DND-41 (cell line): ENCODE data around the gene RCBTB2.

ENCODE experiments used
- ATAC-seq: fragments of 200-7000 bp; cut with Tn5 transposase; 3 replicates; pipeline ENCODE4 v1.9.1; 2021; ENCODE audit warnings: low read depth; ENCODE audit not compliant: insufficient read depth
- DNase-seq: peaks from one replicate; pipeline ENCODE4 v3.0.0-alpha.2; 2020
- H2AFZ ChIP-seq: 2 replicates; pipeline ENCODE4 v1.6.0; 2012; ENCODE audit warnings: low read depth, low read length
- H3K27ac ChIP-seq: 2 replicates; pipeline ENCODE4 v1.5.1; 2012; ENCODE audit warnings: low read length, inconsistent platforms
- H3K27me3 ChIP-seq: fragments of 200-600 bp; sonication (generic); 2 replicates; pipeline ENCODE4 v1.6.0; 2012; ENCODE audit warnings: low read length, mild to moderate bottlenecking, inconsistent platforms; ENCODE audit not compliant: insufficient read depth, poor library complexity
- H3K36me3 ChIP-seq: 2 replicates; pipeline ENCODE4 v1.5.1; 2012; ENCODE audit warnings: low read length, inconsistent platforms; ENCODE audit not compliant: insufficient read depth
- H3K4me1 ChIP-seq: 2 replicates; pipeline ENCODE4 v1.5.1; 2012; ENCODE audit warnings: mild to moderate bottlenecking, low read length; ENCODE audit not compliant: insufficient read depth
- H3K4me2 ChIP-seq: 2 replicates; pipeline ENCODE4 v1.6.0; 2012; ENCODE audit warnings: mild to moderate bottlenecking, moderate library complexity, low read length, inconsistent platforms; ENCODE audit not compliant: insufficient read depth
- H3K4me3 ChIP-seq, 2 experiments: fragments of 200-600 bp in 1 of 2; shearing (Covaris generic) in 1 of 2; 2 replicates each; pipeline ENCODE4 v1.5.1; 2012 to 2016; ENCODE audit warnings: inconsistent platforms in 2 of 2, low read length in 2 of 2, mild to moderate bottlenecking in 2 of 2, low read depth in 1 of 2, moderate library complexity in 1 of 2
- H3K79me2 ChIP-seq: 2 replicates; pipeline ENCODE4 v1.6.0; 2012; ENCODE audit warnings: low read length, inconsistent platforms; ENCODE audit not compliant: insufficient read depth
- H3K9ac ChIP-seq: 2 replicates; pipeline ENCODE4 v1.6.0; 2012; ENCODE audit warnings: low read depth, mild to moderate bottlenecking, inconsistent platforms, low read length, moderate library complexity
- H3K9me3 ChIP-seq: 2 replicates; pipeline ENCODE4 v1.5.1; 2012; ENCODE audit warnings: low read length, moderate library complexity, mild to moderate bottlenecking, inconsistent platforms; ENCODE audit not compliant: insufficient read depth, severe bottlenecking
- H4K20me1 ChIP-seq: 2 replicates; pipeline ENCODE4 v1.6.0; 2012; ENCODE audit warnings: low read length; ENCODE audit not compliant: insufficient read depth
- EZH2 ChIP-seq: IDR thresholded peaks from 3 replicates; pipeline ENCODE4 v1.6.1; 2012; ENCODE audit warnings: borderline replicate concordance, low read depth, mild to moderate bottlenecking, moderate library complexity, low read length, inconsistent platforms; ENCODE audit not compliant: severe bottlenecking
- TF ChIP-seq, protein P1 (sequence below): IDR thresholded peaks from 2 replicates; pipeline ENCODE4 v1.5.1; 2012; ENCODE audit warnings: borderline replicate concordance, low read length, moderate library complexity, mild to moderate bottlenecking; ENCODE audit not compliant: poor library complexity, severe bottlenecking; ENCODE audit errors: extremely low read depth

RCBTB2 gene

DNA sequence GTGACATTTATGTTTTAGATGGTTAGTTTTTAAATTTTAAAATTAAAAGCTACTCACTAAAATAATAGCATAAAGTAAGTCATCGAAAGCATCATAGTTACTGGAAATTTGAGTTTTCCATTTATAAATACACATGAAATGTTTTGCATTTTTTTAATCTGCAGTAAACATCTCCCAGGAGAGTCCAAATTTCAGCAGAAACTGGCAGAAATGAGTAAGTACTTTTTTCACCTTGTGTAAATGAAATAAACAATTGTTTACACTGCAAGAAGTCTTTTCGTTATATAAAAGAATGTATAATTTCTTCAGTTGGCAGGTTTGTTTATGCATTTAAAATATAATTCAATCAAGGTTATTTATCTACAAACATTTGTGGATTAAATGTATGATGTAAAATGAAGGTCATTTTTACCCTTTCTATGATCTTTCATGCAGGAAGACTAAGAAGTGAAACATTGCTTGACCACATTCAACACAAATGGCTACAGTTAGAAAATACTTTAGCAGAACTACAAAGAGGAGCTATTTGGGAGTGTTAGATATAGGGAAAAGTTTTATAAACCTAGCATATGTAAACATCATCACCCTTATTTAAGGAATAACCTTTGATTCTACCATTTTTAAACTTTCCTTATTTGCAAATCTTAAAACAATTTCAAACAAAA, 55.6 kb downstream of the RCBTB2 start:
- H3K9me3 ChIP-seq = no peaks in the 10 kb centered on the region
- H3K27me3 ChIP-seq = no peaks in the 10 kb centered on the region
- TF ChIP-seq, protein P1, sequence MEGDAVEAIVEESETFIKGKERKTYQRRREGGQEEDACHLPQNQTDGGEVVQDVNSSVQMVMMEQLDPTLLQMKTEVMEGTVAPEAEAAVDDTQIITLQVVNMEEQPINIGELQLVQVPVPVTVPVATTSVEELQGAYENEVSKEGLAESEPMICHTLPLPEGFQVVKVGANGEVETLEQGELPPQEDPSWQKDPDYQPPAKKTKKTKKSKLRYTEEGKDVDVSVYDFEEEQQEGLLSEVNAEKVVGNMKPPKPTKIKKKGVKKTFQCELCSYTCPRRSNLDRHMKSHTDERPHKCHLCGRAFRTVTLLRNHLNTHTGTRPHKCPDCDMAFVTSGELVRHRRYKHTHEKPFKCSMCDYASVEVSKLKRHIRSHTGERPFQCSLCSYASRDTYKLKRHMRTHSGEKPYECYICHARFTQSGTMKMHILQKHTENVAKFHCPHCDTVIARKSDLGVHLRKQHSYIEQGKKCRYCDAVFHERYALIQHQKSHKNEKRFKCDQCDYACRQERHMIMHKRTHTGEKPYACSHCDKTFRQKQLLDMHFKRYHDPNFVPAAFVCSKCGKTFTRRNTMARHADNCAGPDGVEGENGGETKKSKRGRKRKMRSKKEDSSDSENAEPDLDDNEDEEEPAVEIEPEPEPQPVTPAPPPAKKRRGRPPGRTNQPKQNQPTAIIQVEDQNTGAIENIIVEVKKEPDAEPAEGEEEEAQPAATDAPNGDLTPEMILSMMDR = no peak
- TF ChIP-seq EZH2 = no peak
- no peak overlapping the region for H3K4me2 ChIP-seq
- H3K4me1 ChIP-seq = no peaks in the 10 kb centered on the region
- H3K36me3 ChIP-seq = peaks cover 85% of the 10 kb centered on the region
- no peak overlapping the region for H3K27ac ChIP-seq
- no peak overlapping the region for H2AFZ ChIP-seq
- ATAC-seq = no peak
- no peak overlapping the region for H3K9ac ChIP-seq
- no peaks in the 10 kb centered on the region for H3K79me2 ChIP-seq
- H4K20me1 ChIP-seq = no peaks in the 10 kb centered on the region
- DNase-seq = no peak
- no peak overlapping the region for H3K4me3 ChIP-seq

DNA sequence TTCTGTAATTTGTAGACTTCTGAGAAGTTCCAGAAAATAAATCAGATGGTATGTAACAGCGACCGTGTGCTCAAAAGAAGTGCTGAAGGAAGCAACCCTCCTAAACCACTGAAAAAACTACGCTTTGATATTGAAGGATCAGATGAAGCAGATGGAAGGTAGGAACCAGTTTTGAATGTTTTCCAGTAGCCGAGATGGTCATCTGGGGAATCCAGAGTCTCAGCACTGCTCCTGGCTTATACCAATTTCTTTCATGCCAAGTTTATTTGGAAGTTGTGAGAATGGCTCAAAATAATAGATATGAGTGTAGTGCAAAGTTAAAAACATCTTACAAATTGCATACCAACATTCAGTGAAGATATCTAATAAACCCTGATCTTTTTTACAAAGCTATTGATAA, 56.2 kb downstream of the RCBTB2 start:
- H3K4me2 ChIP-seq = no peak overlapping the region
- ATAC-seq (no peak), DNase-seq (no peak)
- no peaks in the 10 kb centered on the region for H3K9me3 ChIP-seq
- H2AFZ ChIP-seq = no peak overlapping the region
- H3K9ac ChIP-seq = no peak overlapping the region
- H3K36me3 ChIP-seq = peaks cover 83% of the 10 kb centered on the region
- H4K20me1 ChIP-seq = no peaks in the 10 kb centered on the region
- no peaks in the 10 kb centered on the region for H3K27me3 ChIP-seq
- no peaks in the 10 kb centered on the region for H3K4me1 ChIP-seq
- H3K27ac ChIP-seq = no peak overlapping the region
- TF ChIP-seq EZH2 = no peak
- TF ChIP-seq, protein P1 = no peak
- no peak overlapping the region for H3K4me3 ChIP-seq
- H3K79me2 ChIP-seq = no peaks in the 10 kb centered on the region

DNA sequence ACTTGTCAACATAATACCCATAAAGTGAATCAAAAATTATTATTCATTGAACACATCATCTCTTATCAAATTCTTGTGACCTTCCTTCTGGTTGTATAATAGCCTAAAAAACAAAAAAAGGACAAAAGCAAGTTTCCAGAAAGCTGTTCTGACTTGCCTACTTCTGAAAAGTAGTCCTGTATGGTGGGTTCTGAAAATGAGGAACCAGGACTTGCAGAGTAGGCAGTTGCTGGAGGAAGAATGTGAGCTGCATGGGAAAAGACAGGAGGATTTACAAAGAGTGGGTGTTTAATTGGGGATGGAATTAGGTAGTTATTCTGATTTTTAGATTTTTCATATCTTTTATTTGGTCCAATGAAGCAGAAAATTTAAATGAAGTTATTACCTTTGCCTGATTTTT, 56.7 kb downstream of the RCBTB2 start:
- Histone ChIP-seq H3K9me3 (no peaks in the 10 kb centered on the region), H3K4me1 (no peaks in the 10 kb centered on the region), H2AFZ (no peak overlapping the region), H3K36me3 (peaks cover 79% of the 10 kb centered on the region), H3K27ac (no peak overlapping the region), H3K79me2 (no peaks in the 10 kb centered on the region), H3K4me3 (no peak overlapping the region), H4K20me1 (no peaks in the 10 kb centered on the region), H3K4me2 (no peak overlapping the region), H3K27me3 (no peaks in the 10 kb centered on the region), H3K9ac (no peak overlapping the region)
- no peak for DNase-seq
- ATAC-seq = no peak
- TF ChIP-seq, protein P1 = no peak
- no peak for TF ChIP-seq EZH2
